Liver (tissue), 9 donors: ENCODE measurements around the gene HAUS7. TPM values are rescaled to one million over a fixed set of nuclear protein-coding genes. Genes with fewer than 3 reads are reported as not detected.

ENCODE experiments used
- DNase-seq: peaks from one replicate; pipeline ENCODE4 v3.0.0-alpha.2; 2017; ENCODE audit warnings: low spot score
- H3K27ac ChIP-seq, 2 donors: one replicate each; pipeline ENCODE4 v1.7.0; 2013; ENCODE audit warnings: inconsistent platforms in 2 of 2, low read length in 2 of 2, control low read depth in 1 of 2, low read depth in 1 of 2, mild to moderate bottlenecking in 1 of 2
- H3K27me3 ChIP-seq, 4 donors: one replicate each; pipeline versions ENCODE4 v1.6.1 to v1.7.0; 2013; ENCODE audit warnings: low read length in 3 of 4, inconsistent platforms in 1 of 4, mild to moderate bottlenecking in 1 of 4, moderate library complexity in 1 of 4; ENCODE audit not compliant: control insufficient read depth in 4 of 4, insufficient read depth in 4 of 4
- H3K36me3 ChIP-seq, 4 donors: one replicate each; pipeline versions ENCODE4 v1.6.1 to v1.7.0; 2013; ENCODE audit warnings: low read length in 3 of 4, mild to moderate bottlenecking in 3 of 4, low read depth in 1 of 4, moderate library complexity in 1 of 4; ENCODE audit not compliant: control insufficient read depth in 4 of 4, insufficient read depth in 3 of 4
- H3K4me1 ChIP-seq, 4 donors: one replicate each; pipeline versions ENCODE4 v1.6.1 to v1.7.0; 2013; ENCODE audit warnings: low read length in 3 of 4, mild to moderate bottlenecking in 3 of 4, moderate library complexity in 1 of 4; ENCODE audit not compliant: control insufficient read depth in 4 of 4, insufficient read depth in 4 of 4
- H3K4me3 ChIP-seq, 3 donors: one replicate each; pipeline versions ENCODE4 v1.6.1 to v1.7.0; 2013; ENCODE audit warnings: low read length in 3 of 3, control low read depth in 1 of 3, low read depth in 1 of 3, mild to moderate bottlenecking in 1 of 3
- H3K9ac ChIP-seq, 2 donors: one replicate each; pipeline ENCODE4 v1.7.0; 2013; ENCODE audit warnings: low read length in 2 of 2, mild to moderate bottlenecking in 2 of 2, moderate library complexity in 2 of 2, control low read depth in 1 of 2, low read depth in 1 of 2
- H3K9me3 ChIP-seq, 4 donors: one replicate each; pipeline versions ENCODE4 v1.6.1 to v1.7.0; 2013; ENCODE audit warnings: low read length in 3 of 4; ENCODE audit not compliant: control insufficient read depth in 4 of 4
- EGR1 ChIP-seq, 2 donors: IDR thresholded peaks; 2 replicates each; pipeline ENCODE4 v1.6.1; 2016 to 2018; ENCODE audit warnings: antibody characterized with exemption in 2 of 2, low read depth in 2 of 2
- FOXA2 ChIP-seq: IDR thresholded peaks from 2 replicates; pipeline ENCODE4 v1.6.1; 2016; ENCODE audit warnings: antibody characterized with exemption
- GABPA ChIP-seq, 2 donors: IDR thresholded peaks in 1 of 2; conservative IDR thresholded peaks in 1 of 2; 2 replicates each; pipeline ENCODE4 v1.6.1; 2016; ENCODE audit warnings: antibody characterized with exemption in 2 of 2, mild to moderate bottlenecking in 1 of 2, moderate library complexity in 1 of 2
- HNF4G ChIP-seq: IDR thresholded peaks from 2 replicates; pipeline ENCODE4 v1.6.1; 2016; ENCODE audit warnings: antibody characterized with exemption
- NR2F2 ChIP-seq: IDR thresholded peaks from 2 replicates; pipeline ENCODE4 v1.6.1; 2016; ENCODE audit warnings: antibody characterized with exemption
- RAD21 ChIP-seq, 2 donors: IDR thresholded peaks; 2 replicates each; pipeline ENCODE4 v1.6.1; 2016; ENCODE audit warnings: antibody characterized with exemption in 2 of 2, mild to moderate bottlenecking in 2 of 2
- SP1 ChIP-seq: IDR thresholded peaks from 2 replicates; pipeline ENCODE4 v1.6.1; 2018; ENCODE audit warnings: antibody characterized with exemption, mild to moderate bottlenecking
- TAF1 ChIP-seq: conservative IDR thresholded peaks from 2 replicates; pipeline ENCODE4 v1.6.1; 2016; ENCODE audit warnings: antibody characterized with exemption, mild to moderate bottlenecking
- YY1 ChIP-seq: IDR thresholded peaks from 2 replicates; pipeline ENCODE4 v1.6.1; 2016; ENCODE audit warnings: antibody characterized with exemption, mild to moderate bottlenecking
- ZBTB33 ChIP-seq: IDR thresholded peaks from 2 replicates; pipeline ENCODE4 v1.6.1; 2016; ENCODE audit warnings: antibody characterized with exemption
- WGBS: extraction: QIAGEN DNeasy Blood & Tissue Kit; methylation state at CpG from one replicate; pipeline ENCODE4 v1.1.7; 2013; 5-methylcytosine and 5-hydroxymethylcytosine counted together
- polyA plus RNA-seq, 2 donors: library from polyadenylated mRNA; stranded (reverse) in 1 of 2; unstranded in 1 of 2; fragments of 200-250 nt in 1 of 2; fragments of >200 nt in 1 of 2; fragmentation: Nextera tagmentation in 1 of 2; extraction: Ambion mirVana in 1 of 2; gene quantifications; one replicate each; pipeline versions ENCODE4 v1.2.1 to v1.2.3, GENCODE V29; 2013 to 2015
- total RNA-seq, 2 donors: library from RNA; depleted of rRNA; stranded (reverse); fragments of >200 nt; gene quantifications; one replicate each; pipeline ENCODE4 v1.2.3, GENCODE V29; 2014
- TF ChIP-seq, protein P1 (sequence below): fragments of 150-350 bp; IDR thresholded peaks from 2 replicates; pipeline ENCODE4 v1.5.1; 2017; ENCODE audit warnings: improper control_type of control experiment, low read depth, low read length; ENCODE audit not compliant: missing input control
- donor health status: healthy.
- donor health status: healthy.
- donor health status: healthy.
- donor health status: healthy.
- donor health status: healthy.

The HAUS7 gene
- total and polyA plus RNA-seq, 4 donors = 7.0 to 8.9 (median 7.8) TPM

DNA sequence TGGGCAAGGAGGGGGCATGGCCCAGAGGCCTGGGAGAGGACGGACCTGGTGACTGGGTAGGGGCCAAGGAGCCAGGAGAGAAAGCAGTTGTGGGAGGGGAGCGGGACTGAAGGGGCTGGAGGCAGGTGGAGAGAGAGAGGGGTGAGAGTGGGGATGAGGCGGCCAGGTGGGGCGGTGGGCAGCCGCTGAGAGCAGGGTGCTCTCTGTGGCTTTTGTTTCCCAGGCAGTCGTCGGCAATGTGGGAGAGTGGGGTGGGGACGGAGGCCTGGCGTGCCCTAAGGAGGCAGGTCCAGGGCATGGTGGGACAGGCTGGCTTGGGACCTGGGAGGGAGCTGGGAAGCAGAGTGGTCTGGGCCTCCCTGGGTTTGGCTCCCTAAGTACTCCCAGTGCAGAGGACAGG lies 43.9 kb upstream of the HAUS7 start (continued):
- TF ChIP-seq, protein P1, sequence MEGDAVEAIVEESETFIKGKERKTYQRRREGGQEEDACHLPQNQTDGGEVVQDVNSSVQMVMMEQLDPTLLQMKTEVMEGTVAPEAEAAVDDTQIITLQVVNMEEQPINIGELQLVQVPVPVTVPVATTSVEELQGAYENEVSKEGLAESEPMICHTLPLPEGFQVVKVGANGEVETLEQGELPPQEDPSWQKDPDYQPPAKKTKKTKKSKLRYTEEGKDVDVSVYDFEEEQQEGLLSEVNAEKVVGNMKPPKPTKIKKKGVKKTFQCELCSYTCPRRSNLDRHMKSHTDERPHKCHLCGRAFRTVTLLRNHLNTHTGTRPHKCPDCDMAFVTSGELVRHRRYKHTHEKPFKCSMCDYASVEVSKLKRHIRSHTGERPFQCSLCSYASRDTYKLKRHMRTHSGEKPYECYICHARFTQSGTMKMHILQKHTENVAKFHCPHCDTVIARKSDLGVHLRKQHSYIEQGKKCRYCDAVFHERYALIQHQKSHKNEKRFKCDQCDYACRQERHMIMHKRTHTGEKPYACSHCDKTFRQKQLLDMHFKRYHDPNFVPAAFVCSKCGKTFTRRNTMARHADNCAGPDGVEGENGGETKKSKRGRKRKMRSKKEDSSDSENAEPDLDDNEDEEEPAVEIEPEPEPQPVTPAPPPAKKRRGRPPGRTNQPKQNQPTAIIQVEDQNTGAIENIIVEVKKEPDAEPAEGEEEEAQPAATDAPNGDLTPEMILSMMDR = no peak
- TF ChIP-seq NR2F2 = no peak
- no peak for TF ChIP-seq RAD21 (IDR thresholded peaks at IDR 0.05)
- TF ChIP-seq FOXA2 = no peak
- no peak for TF ChIP-seq SP1
- no peak for TF ChIP-seq HNF4G

- TF ChIP-seq RAD21 (IDR thresholded peaks at IDR 0.05) = no peak
- TF ChIP-seq YY1 = no peak
- Histone ChIP-seq H3K4me1 (peaks cover 0 to 5% (median 0%) of the 10 kb centered on the region in 4 donors), H3K9ac (no peak overlapping the region), H3K36me3 (no peaks in the 10 kb centered on the region), H3K27ac (no peak overlapping the region), H3K9me3 (no peaks in the 10 kb centered on the region), H3K4me3 (no peak overlapping the region), H3K27me3 (peaks cover 0 to 5% (median 0%) of the 10 kb centered on the region in 4 donors)
- 78% methylated on average over 5 of the region's 5 CpGs for WGBS
- DNase-seq = no peak
These were observed 42.9 kb upstream of the HAUS7 start for GRCh38 chrX:153513265-153513664.

GRCh38 chrX:153512501-153512893 lies 42.1 kb upstream of the HAUS7 start:
- Histone ChIP-seq H3K4me3 (no peak overlapping the region), H3K27ac (no peak overlapping the region), H3K9ac (no peak overlapping the region), H3K9me3 (no peaks in the 10 kb centered on the region), H3K4me1 (peaks cover 0 to 1% (median 0%) of the 10 kb centered on the region in 4 donors), H3K27me3 (peaks cover 0 to 5% (median 0%) of the 10 kb centered on the region in 4 donors), H3K36me3 (no peaks in the 10 kb centered on the region)
- DNase-seq = no peak
- 64% methylated on average over 3 of the region's 3 CpGs for WGBS
- TF ChIP-seq YY1 (no peak), EGR1 (IDR thresholded peaks at IDR 0.05; ENCODE audit: low read depth in 2 of 2) (no peak), FOXA2 (no peak), GABPA (IDR thresholded peaks at IDR 0.05 in 1 of 2, conservative IDR thresholded peaks at IDR 0.05 in 1 of 2) (no peak), ZBTB33 (no peak)

DNA sequence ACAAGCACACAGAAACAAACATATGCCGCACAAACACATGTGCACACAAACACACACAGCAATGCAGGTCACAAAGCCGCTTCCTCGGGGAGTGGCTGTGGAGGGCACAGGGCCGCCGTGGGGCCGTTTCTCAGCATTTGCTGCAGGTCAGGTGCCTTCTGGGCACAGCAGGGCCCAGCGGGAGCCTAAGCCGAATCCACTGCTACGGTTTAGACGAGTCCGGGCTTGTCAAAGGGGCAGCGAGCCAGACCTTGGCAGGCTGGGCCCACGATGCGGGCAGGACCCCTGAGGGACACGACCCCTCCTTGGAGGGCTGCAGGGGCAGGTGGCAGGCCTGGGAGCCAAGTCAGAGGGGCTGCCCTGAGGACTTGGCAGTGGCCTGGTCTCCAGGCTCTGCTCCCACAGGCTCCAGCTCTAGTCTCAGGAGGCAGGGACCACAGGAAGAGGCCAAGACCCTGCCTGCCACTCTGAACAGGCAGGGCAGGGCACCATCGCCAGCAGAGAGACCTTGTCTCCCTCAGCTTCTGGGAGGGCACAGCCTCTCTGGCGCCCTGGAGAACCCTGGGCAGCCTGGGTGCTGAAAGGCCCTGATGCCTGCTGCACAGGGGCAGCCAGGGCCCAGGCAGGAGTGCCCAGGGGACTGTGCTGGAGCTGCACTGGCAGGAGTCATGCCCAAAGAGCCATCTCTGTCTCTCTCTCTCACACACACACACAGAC lies 41.6 kb upstream of the HAUS7 start:
- Histone ChIP-seq H3K36me3 (no peaks in the 10 kb centered on the region), H3K27me3 (peaks cover 0 to 2% (median 0%) of the 10 kb centered on the region in 4 donors), H3K27ac (no peak overlapping the region), H3K9ac (no peak overlapping the region), H3K4me3 (no peak overlapping the region), H3K9me3 (no peaks in the 10 kb centered on the region), H3K4me1 (peaks cover 0 to 4% (median 0%) of the 10 kb centered on the region in 4 donors)
- no peak for DNase-seq
- TF ChIP-seq TAF1 (no peak), ZBTB33 (no peak), YY1 (no peak), NR2F2 (no peak)
- WGBS = 86% methylated on average over 17 of the region's 17 CpGs
